NCI-H82 treated with DMSO at 0.1 percent for 48 hours (cell line): ENCODE data around the gene FBXO27.
A peak's percentile ranks its signal among the peaks of the same experiment; 100 is the strongest.
"Not testable (repeated sequence)": the region's sequence is repeated elsewhere in the genome, so short reads cannot be mapped to it uniquely, and the experiment has no call there.

Experiments used
- DNase-seq: peaks from one replicate; lab custom pipeline; 2025; ENCODE audit not compliant: unreplicated experiment; lab: John Stamatoyannopoulos, UW

FBXO27 gene

GRCh38 chr19:39032063-39032918 lies at the start of gene FBXO27:
Gene FBXO27 (minus strand): TSS chr19:39032549. CDS start chr19:39032227, 322 bp downstream.
- DNase-seq, result peak; percentile 37

DNA sequence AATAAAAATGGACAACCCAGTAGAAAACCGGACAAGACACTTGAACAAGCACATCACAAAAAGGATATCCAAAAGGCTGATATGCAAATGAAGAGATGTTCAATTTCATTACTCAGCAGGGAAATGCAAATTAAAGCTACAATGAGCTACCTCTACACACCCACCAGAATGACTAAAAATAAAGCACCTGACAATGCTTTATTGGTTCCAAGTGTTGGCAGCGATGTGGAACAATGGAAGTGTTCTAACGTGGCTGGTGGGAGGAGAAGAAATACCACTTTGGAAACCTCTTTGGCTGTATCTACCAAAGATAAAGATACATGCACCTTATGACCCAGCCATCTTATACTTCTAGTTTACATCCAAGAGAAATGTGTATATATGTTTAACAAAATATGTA lies 48.1 kb upstream of the FBXO27 start:
- no peak for DNase-seq

GRCh38 chr19:39078436-39079200 lies 46.3 kb upstream of the FBXO27 start:
- DNase-seq, result no peak

DNA sequence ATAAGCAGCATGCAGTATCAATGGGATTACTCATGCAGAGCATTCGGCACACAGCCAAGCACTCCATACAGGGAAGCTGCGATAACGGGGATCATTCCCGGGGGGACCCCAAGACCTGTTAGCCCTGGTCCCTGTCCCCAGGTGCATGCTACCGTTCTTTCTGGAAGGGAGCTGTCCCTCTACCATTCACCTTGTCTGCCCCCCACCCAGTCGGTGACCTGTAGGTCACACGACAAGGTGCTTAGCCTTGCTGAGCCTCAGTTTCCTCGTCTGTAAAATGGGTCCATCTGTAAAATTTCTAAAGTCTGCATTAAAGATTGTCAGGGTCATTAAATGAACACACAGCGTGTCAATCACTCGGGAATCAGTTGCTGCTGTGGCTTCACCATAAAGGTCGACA lies 45.0 kb upstream of the FBXO27 start:
- no peak for DNase-seq

DNA sequence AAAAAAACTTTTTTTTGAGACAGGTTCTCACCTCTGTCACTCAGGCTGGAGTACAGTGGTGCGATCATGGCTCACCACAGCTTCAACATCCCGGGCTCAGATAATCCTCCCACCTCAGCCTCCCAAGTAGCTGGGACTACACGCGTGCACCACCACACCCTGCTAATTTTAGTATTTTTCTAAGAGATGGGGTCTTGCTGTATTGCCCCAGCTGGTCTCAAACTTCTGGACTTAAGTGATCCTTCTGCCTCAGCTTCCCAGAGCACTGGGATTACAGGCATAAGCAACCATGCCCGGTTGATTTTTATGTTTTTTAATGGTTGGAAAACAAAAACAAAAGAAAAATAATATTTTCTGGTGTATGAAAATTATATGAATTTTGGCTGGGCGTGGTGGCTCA lies 42.6 kb upstream of the FBXO27 start:
- no peak for DNase-seq

DNA sequence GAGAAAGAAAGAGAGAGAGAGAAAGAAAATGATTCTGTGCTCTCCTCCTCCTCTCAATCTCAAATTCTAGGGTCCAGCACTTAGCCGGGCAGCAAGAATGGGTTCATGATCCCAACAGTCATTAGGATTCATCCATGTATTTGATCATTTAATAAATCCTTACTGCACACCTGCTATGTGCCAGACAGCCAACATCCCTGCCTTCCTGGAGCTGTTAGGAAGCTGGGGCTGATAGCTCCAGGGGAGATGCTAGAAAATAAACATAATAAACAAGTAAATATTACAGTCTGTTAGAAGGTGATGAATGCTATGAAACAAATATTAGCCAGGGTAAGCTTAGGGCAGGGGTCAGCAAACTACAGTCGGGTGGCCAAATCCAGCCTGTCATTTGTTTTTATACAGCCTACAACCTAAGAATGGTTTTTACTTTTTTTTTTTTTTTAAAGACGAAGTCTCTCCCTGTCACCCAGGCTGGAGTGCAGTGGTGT lies 41.9 kb upstream of the FBXO27 start:
- DNase-seq, result no peak

DNA sequence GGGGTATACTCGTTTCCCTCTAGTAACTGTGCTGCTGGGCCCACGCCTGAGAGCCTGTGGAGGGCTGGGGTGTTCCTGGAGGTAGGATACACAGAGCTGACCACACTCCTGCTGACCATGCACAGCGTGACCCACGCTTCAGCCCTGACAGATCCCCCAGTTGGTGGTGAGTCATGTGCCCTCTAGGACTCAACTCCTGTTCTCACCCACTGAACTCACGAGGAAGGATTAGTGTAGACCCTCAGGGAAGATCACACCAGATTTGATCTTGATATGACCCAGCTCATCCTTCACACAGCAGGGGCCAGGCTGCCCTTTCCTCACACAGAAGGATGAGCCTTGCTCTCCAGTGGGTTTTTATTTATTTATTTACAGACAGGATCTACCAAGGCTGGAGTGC lies 38.5 kb upstream of the FBXO27 start:
- no peak for DNase-seq

DNA sequence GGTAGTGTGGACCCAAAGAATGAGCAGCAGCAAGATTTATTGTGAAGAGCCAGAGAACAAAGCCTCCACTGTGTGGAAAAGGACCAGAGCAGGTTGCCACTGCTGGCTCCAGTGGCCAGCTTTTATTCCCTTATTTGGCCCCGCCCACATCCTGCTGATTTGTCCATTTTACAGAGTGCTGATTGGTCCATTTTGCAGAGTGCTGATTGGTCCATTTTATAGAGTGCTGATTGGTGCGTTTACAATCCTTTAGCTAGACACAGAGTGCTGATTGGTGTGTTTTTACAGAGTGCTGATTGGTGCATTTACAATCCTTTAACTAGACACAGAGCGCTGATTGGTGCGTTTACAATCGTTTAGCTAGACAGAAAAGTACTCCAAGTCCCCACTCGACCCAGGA lies 35.9 kb upstream of the FBXO27 start:
- DNase-seq, result not testable (repeated sequence)

DNA sequence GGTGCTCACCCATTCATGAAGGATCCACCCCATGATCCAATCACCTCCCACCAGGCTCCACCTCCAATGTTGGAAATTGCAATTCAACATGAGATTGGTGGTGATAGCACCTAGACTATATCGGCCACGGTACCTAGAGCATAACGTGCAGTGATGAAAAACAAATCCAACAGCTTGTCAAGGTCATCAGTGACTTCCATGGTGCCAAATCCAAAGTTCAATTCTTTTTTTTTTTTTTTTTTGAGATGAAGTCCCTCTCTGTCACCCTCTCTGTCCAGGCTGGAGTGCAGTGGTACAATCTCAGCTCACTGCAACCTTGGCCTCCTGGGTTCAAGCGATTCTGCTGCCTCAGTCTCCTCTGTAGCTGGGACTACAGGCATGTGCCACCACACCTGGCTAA lies 34.8 kb upstream of the FBXO27 start:
- no peak for DNase-seq

DNA sequence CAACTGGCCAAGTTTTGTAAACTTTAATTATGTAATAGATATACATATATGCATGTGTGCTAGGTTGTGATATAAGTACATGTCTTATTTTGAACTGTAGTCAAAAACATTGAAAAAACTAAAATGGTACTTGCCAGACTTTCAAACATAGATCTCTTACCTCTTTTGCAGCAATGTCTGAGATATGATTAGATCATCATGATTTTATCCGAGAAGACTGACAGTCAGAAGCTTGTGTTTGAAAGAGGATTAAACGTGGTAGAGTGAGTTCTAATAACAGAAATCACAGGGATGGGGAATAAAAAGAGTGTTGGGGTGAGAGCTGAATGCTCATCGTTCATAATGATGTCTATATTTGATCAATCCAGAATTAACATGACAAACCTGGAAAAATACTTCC lies 33.6 kb upstream of the FBXO27 start:
- no peak for DNase-seq

- no peak for DNase-seq
Measured at GRCh38 chr19:39064405-39064804, 32.1 kb upstream of the FBXO27 start.

- no peak for DNase-seq
Measured at GRCh38 chr19:39060171-39060570, 27.8 kb upstream of the FBXO27 start.

DNA sequence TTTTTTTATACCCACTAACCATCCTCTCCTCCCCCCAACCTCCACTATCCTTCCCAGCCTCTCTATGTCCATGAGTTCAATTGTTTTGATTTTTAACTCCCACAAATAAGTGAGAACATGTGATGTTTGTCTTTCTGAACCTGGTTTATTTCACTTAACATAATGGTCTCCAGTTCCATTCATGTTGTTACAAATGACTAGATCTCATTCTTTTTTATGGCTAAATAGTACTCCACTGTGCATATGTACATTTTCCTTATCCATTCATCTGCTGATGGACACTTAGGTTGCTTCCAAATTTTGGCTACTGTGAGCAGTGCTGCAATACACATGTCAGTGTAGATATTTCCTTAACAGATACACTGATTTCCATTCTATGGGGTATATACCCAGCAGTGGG lies 27.0 kb upstream of the FBXO27 start:
- DNase-seq, result no peak

GRCh38 chr19:39057615-39058014 lies 25.3 kb upstream of the FBXO27 start:
- DNase-seq, result no peak

DNA sequence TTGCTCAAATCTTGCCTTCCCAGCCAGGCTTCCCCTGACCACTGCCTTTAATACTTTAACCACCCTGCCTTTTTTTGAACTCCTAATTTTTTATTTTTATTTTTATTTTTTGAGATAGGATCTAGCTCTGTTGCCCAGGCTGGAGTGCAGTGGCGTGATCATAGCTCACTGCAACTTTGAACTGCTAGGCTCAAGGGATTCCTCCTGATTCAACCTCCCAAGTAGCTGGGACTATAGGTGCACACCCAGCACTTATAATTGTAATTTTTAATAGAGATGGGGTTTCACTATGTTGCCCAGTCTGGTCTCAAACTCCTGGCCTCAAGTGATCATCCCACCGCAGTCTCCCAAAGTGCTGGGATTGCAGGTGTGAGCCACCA lies 21.7 kb upstream of the FBXO27 start:
- no peak for DNase-seq

DNA sequence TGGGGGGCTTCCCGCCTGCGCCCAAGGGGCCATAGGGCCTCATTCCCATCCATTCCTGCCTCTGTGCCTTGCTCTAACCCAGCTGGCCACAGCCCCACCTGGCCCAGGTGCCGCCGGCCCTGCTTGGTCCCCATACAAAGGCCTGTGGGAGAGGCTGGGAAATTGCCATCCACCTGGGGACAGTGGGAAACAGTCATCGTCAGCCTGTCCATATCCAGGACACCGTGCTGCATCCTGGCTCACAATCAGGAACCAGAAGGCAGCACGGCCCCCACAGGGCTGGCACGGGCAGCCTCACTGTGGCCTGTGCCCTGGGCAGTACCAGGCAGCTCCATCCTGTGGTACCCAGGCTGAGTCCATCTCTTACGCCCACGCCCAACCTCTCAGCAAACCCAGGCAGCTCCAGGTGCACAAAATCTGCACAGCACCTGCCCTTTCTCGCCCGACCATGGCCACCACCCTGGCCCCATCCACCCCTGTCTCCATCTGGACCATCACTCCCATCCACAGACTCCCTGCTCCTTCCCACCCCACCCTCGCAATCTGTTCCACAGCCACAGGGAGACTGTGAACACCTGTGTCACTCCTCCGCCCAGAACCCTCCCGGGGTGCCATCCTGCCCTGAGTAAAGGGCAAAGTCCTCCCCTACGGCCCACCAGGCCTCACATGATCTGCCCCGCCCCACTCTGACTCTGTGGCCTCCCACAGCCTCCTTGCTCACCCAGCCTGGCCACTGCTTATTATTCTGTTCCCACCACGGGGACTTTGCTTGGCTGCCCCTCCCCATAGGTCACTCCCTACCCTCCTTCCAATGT lies 21.1 kb upstream of the FBXO27 start:
- DNase-seq, result no peak

GRCh38 chr19:39052846-39053245 lies 20.5 kb upstream of the FBXO27 start:
- no peak for DNase-seq

DNA sequence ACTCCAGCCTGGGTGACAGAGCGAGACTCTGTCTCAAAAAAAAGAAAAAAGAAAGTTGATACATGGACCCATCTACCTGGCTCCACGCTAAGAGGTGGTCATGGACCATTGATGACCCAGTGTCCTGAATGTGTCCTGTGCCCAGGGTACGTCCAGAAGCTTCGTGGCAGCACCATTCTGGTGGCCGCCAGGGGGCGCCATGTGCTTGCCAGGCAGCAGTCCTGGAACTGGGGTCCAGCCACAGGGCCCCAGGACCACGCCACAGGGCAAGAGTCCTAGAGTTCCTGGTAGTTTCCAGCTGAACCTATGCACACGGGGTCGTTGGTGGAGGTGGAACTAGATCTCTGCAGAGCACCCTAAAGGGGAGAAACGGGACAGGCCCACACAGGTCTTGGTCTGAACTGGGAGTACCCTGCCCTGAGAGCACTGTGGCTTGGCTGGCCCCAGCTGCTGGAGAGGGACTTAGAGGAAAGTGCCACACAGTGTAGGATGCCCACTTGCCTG lies 19.9 kb upstream of the FBXO27 start:
- peak; percentile 20 for DNase-seq

GRCh38 chr19:39047073-39047472 lies 14.7 kb upstream of the FBXO27 start:
- DNase-seq, result no peak

- DNase-seq, result peak; percentile 41
Measured at GRCh38 chr19:39046037-39046821, 13.9 kb upstream of the FBXO27 start.
